Measurements from ENCODE around the gene P3H1.

P3H1 gene

DNA sequence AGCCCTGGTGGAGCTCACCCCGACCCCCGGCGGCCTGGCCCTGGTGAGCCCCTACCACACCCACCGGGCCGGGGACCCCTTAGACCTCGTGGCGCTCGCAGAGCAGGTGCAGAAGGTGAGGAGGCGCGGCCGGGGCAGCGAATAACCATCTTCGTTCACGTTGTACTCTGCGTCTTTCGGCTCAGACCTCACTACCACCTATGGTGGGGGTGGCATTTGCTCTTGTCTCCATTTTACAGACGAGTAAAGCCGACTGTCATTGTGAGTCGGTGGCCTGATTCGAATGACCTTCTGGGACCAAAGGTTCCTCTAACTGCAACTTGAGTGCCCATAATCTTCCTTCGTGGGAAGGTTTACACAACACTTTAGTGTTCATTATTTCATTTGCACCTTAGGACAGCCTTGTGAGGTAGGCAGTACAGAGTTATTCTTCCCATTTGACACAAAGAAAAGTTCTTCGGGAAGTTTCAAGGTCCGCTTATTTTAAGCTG is 727 bp upstream of the P3H1 start (continued):
- 0 out of 2 replicates have a peak, but pooled peaks have one; percentile 5 for TF ChIP-seq ZNF2 (tag by site-specific recombination; IDR thresholded peaks at IDR 0.05)
- peak; percentile 65; the same call in 1 of the 2 replicates for TF ChIP-seq ZNF501 (tag by site-specific recombination; IDR thresholded peaks at IDR 0.05)

DNA sequence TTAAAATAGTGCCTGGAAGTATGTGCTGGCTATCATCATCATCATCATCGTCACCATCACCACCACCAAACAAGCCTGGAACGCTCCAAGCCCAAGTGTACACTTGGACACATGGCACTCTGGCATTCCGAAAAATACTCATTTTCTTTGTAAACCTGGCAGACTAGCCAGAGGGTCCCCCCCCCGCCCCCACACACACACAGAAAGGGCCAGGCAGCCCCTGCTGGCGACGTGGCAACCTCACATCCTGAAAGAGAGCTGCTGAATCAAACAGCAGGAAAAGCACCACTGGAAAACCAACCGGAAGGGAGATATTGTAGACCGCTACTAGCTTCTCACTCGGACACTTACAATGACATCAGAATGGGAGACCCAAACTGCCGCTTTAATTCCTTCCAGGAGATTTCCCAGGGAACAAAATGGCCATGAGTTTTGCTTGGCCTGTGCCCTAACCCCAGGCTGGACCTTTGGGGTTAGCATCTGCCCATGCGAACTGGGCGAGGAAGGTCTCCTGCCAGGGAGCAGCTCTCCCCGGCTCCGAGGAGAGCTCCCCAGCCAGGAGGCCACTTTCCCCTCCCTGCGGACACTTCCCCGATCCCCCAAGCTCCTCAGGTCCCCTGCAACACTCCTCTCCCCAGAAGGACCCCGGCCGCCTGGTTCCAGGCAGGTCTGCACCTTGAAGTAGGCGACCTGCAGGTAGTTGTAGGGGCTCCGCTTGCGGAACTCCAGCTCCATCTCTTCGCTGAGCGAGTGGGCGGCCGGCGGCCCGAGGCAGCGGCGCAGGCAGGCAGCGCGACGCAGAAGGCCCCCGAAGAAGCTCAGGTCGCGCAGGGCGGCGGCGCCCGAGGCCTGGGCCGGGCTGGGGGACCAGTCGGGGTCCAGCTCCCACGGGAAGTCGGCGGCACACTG is 742 bp downstream of the P3H1 start:
- Histone ChIP-seq H3K27ac (ENCODE audit: extremely low read depth, low read depth, low read length) (peak overlapping the region; percentile 48; the same call in 1 of the 2 replicates), H3K36me3 (ENCODE audit: control insufficient read depth in 2 of 2, insufficient read depth in 1 of 2, low read length in 2 of 2) (peaks cover 7 to 23% of the 10 kb centered on the region in 2 experiments; a peak in 2 of 3 replicates), H3K4me3 (ENCODE audit: low read depth, low read length) (peak overlapping the region; percentile 100), H3K4me1 (ENCODE audit: control insufficient read depth, insufficient read depth, low read length) (no peaks in the 10 kb centered on the region), H3K9me3 (ENCODE audit: control insufficient read depth, insufficient read depth, low read depth, low read length) (no peaks in the 10 kb centered on the region)
- ChIA-PET CTCF (interaction anchor here (0.6 to 4.7 kb wide), 24 partner anchors 9 to 1887 kb away, joined by 3 to 19 read pairs (median 4); partner anchors contain the start of genes PPIH and ZNF691), POLR2A (interaction anchor here (0.6 to 3.4 kb wide), 37 partner anchors 8 to 883 kb away, joined by 3 to 35 read pairs (median 5); partner anchors contain the start of genes CCDC30, ERMAP, PPIH and SLC2A1)
- TF ChIP-seq SCRT1 (tag by site-specific recombination; IDR thresholded peaks at IDR 0.05; ENCODE audit: borderline replicate concordance) = no peak
- no peak for TF ChIP-seq ZNF239 (tag by site-specific recombination; IDR thresholded peaks at IDR 0.05)
- TF ChIP-seq ZNF785 (tag by site-specific recombination; IDR thresholded peaks at IDR 0.05) = no peak
- no peak for TF ChIP-seq ZBTB7A (tag by site-specific recombination; IDR thresholded peaks at IDR 0.05; ENCODE audit: low read depth)
- no peak for TF ChIP-seq ZNF600 (tag by site-specific recombination; IDR thresholded peaks at IDR 0.05)
- no peak for TF ChIP-seq KLF7 (tag by site-specific recombination; IDR thresholded peaks at IDR 0.05; ENCODE audit: borderline replicate concordance)
- no peak for TF ChIP-seq ZNF302 (tag by site-specific recombination; IDR thresholded peaks at IDR 0.05; ENCODE audit: low read depth)
- no peak for TF ChIP-seq ZNF777 (tag by site-specific recombination; IDR thresholded peaks at IDR 0.05; ENCODE audit: borderline replicate concordance)
- TF ChIP-seq, protein P1, sequence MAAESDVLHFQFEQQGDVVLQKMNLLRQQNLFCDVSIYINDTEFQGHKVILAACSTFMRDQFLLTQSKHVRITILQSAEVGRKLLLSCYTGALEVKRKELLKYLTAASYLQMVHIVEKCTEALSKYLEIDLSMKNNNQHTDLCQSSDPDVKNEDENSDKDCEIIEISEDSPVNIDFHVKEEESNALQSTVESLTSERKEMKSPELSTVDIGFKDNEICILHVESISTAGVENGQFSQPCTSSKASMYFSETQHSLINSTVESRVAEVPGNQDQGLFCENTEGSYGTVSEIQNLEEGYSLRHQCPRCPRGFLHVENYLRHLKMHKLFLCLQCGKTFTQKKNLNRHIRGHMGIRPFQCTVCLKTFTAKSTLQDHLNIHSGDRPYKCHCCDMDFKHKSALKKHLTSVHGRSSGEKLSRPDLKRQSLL (tag by site-specific recombination; IDR thresholded peaks at IDR 0.05) = no peak
- no peak for TF ChIP-seq ZNF426 (tag by site-specific recombination; IDR thresholded peaks at IDR 0.05)
- no peak for TF ChIP-seq OVOL3 (tag by site-specific recombination; IDR thresholded peaks at IDR 0.05)
- no peak for TF ChIP-seq ZNF549 (tag by site-specific recombination; IDR thresholded peaks at IDR 0.05)
- no peak for TF ChIP-seq ZNF521 (tag by site-specific recombination; IDR thresholded peaks at IDR 0.05)
- TF ChIP-seq ZNF157 (tag by site-specific recombination; IDR thresholded peaks at IDR 0.05) = no peak
- no peak for TF ChIP-seq ZNF423 (tag by site-specific recombination; IDR thresholded peaks at IDR 0.05)
- TF ChIP-seq, protein P2, sequence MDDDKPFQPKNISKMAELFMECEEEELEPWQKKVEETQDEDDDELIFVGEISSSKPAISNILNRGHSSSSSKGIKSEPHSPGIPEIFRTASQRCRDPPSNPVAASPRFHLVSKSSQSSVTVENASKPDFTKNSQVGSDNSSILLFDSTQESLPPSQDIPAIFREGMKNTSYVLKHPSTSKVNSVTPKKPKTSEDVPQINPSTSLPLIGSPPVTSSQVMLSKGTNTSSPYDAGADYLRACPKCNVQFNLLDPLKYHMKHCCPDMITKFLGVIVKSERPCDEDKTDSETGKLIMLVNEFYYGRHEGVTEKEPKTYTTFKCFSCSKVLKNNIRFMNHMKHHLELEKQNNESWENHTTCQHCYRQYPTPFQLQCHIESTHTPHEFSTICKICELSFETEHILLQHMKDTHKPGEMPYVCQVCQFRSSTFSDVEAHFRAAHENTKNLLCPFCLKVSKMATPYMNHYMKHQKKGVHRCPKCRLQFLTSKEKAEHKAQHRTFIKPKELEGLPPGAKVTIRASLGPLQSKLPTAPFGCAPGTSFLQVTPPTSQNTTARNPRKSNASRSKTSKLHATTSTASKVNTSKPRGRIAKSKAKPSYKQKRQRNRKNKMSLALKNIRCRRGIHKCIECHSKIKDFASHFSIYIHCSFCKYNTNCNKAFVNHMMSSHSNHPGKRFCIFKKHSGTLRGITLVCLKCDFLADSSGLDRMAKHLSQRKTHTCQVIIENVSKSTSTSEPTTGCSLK (tag by site-specific recombination; IDR thresholded peaks at IDR 0.05) = no peak
- peak; percentile 85 for TF ChIP-seq ZXDB (tag by site-specific recombination; IDR thresholded peaks at IDR 0.05)
- TF ChIP-seq, protein P3, sequence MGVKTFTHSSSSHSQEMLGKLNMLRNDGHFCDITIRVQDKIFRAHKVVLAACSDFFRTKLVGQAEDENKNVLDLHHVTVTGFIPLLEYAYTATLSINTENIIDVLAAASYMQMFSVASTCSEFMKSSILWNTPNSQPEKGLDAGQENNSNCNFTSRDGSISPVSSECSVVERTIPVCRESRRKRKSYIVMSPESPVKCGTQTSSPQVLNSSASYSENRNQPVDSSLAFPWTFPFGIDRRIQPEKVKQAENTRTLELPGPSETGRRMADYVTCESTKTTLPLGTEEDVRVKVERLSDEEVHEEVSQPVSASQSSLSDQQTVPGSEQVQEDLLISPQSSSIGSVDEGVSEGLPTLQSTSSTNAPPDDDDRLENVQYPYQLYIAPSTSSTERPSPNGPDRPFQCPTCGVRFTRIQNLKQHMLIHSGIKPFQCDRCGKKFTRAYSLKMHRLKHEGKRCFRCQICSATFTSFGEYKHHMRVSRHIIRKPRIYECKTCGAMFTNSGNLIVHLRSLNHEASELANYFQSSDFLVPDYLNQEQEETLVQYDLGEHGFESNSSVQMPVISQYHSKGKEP (tag by site-specific recombination; IDR thresholded peaks at IDR 0.05) = no peak
- TF ChIP-seq, protein P4, sequence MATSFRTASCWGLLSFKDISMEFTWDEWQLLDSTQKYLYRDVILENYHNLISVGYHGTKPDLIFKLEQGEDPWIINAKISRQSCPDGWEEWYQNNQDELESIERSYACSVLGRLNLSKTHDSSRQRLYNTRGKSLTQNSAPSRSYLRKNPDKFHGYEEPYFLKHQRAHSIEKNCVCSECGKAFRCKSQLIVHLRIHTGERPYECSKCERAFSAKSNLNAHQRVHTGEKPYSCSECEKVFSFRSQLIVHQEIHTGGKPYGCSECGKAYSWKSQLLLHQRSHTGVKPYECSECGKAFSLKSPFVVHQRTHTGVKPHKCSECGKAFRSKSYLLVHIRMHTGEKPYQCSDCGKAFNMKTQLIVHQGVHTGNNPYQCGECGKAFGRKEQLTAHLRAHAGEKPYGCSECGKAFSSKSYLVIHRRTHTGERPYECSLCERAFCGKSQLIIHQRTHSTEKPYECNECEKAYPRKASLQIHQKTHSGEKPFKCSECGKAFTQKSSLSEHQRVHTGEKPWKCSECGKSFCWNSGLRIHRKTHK (tag by site-specific recombination; IDR thresholded peaks at IDR 0.05) = no peak
- TF ChIP-seq, protein P5, sequence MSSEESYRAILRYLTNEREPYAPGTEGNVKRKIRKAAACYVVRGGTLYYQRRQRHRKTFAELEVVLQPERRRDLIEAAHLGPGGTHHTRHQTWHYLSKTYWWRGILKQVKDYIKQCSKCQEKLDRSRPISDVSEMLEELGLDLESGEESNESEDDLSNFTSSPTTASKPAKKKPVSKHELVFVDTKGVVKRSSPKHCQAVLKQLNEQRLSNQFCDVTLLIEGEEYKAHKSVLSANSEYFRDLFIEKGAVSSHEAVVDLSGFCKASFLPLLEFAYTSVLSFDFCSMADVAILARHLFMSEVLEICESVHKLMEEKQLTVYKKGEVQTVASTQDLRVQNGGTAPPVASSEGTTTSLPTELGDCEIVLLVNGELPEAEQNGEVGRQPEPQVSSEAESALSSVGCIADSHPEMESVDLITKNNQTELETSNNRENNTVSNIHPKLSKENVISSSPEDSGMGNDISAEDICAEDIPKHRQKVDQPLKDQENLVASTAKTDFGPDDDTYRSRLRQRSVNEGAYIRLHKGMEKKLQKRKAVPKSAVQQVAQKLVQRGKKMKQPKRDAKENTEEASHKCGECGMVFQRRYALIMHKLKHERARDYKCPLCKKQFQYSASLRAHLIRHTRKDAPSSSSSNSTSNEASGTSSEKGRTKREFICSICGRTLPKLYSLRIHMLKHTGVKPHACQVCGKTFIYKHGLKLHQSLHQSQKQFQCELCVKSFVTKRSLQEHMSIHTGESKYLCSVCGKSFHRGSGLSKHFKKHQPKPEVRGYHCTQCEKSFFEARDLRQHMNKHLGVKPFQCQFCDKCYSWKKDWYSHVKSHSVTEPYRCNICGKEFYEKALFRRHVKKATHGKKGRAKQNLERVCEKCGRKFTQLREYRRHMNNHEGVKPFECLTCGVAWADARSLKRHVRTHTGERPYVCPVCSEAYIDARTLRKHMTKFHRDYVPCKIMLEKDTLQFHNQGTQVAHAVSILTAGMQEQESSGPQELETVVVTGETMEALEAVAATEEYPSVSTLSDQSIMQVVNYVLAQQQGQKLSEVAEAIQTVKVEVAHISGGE (tag by site-specific recombination; conservative IDR thresholded peaks at IDR 0.05; ENCODE audit: low read depth) = peak; percentile 50; the same call in 1 of the 2 replicates
- TF ChIP-seq, protein P6, sequence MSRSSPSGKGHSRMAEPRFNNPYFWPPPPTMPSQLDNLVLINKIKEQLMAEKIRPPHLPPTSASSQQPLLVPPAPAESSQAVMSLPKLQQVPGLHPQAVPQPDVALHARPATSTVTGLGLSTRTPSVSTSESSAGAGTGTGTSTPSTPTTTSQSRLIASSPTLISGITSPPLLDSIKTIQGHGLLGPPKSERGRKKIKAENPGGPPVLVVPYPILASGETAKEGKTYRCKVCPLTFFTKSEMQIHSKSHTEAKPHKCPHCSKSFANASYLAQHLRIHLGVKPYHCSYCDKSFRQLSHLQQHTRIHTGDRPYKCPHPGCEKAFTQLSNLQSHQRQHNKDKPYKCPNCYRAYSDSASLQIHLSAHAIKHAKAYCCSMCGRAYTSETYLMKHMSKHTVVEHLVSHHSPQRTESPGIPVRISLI (tag by site-specific recombination; IDR thresholded peaks at IDR 0.05) = no peak
